Measurements from ENCODE around the gene HMOX2.

HMOX2 gene

GRCh38 chr16:4522051-4522581, 45.9 kb downstream of the HMOX2 start:
- in situ Hi-C loops (cut with HindIII; ENCODE audit: low sequenced_read_pairs): loop anchor here (5.0 kb wide), 1 partner anchor 85 kb away; no protein-coding TSS in a partner anchor

GRCh38 chr16:4523686-4524085, 47.5 kb downstream of the HMOX2 start:
- in situ Hi-C loops (cut with HindIII; ENCODE audit: low sequenced_read_pairs): loop anchor here (5.0 kb wide), 1 partner anchor 84 kb away; no protein-coding TSS in a partner anchor

- in situ Hi-C loops (cut with HindIII; ENCODE audit: low sequenced_read_pairs): loop anchor here (5.0 kb wide), 1 partner anchor 83 kb away; no protein-coding TSS in a partner anchor
Observed at GRCh38 chr16:4524571-4524970, 48.4 kb downstream of the HMOX2 start.

- in situ Hi-C loops (cut with HindIII; ENCODE audit: low sequenced_read_pairs): no loop called here
Observed at GRCh38 chr16:4525069-4525468, 48.9 kb downstream of the HMOX2 start.

- in situ Hi-C loops (cut with HindIII; ENCODE audit: low sequenced_read_pairs): no loop called here
Observed at GRCh38 chr16:4525634-4526277, 49.6 kb downstream of the HMOX2 start.

- in situ Hi-C loops (cut with HindIII; ENCODE audit: low sequenced_read_pairs): no loop called here
Observed at GRCh38 chr16:4529085-4530060, 53.2 kb downstream of the HMOX2 start.

- in situ Hi-C loops (cut with HindIII; ENCODE audit: low sequenced_read_pairs): no loop called here
Observed at GRCh38 chr16:4531811-4532210, 55.6 kb downstream of the HMOX2 start.

- in situ Hi-C loops (cut with HindIII; ENCODE audit: low sequenced_read_pairs): no loop called here
Observed at GRCh38 chr16:4532238-4532637, 56.0 kb downstream of the HMOX2 start.

- in situ Hi-C loops (cut with HindIII; ENCODE audit: low sequenced_read_pairs): no loop called here
Observed at GRCh38 chr16:4533490-4533889, 57.3 kb downstream of the HMOX2 start.

- in situ Hi-C loops (cut with HindIII; ENCODE audit: low sequenced_read_pairs): no loop called here
Observed at GRCh38 chr16:4534151-4534790, 58.1 kb downstream of the HMOX2 start.

GRCh38 chr16:4535627-4536108, 59.5 kb downstream of the HMOX2 start:
- in situ Hi-C loops (cut with HindIII; ENCODE audit: low sequenced_read_pairs): no loop called here

GRCh38 chr16:4536391-4537106, 60.4 kb downstream of the HMOX2 start:
- in situ Hi-C loops (cut with HindIII; ENCODE audit: low sequenced_read_pairs): no loop called here

GRCh38 chr16:4537376-4538343, 61.5 kb downstream of the HMOX2 start:
- in situ Hi-C loops (cut with HindIII; ENCODE audit: low sequenced_read_pairs): no loop called here

- in situ Hi-C loops (cut with HindIII; ENCODE audit: low sequenced_read_pairs): no loop called here
Observed at GRCh38 chr16:4538350-4539235, 62.4 kb downstream of the HMOX2 start, which contains the start of gene CDIP1. TSS of gene CDIP1 (minus strand) at chr16:4538773. CDS start at chr16:4514130, 24,643 bp downstream.

GRCh38 chr16:4539716-4540284, 63.6 kb downstream of the HMOX2 start:
- in situ Hi-C loops (cut with HindIII; ENCODE audit: low sequenced_read_pairs): no loop called here

GRCh38 chr16:4544473-4544872, 68.3 kb downstream of the HMOX2 start:
- in situ Hi-C loops (cut with HindIII; ENCODE audit: low sequenced_read_pairs): no loop called here

GRCh38 chr16:4548124-4548523, 71.9 kb downstream of the HMOX2 start:
- in situ Hi-C loops (cut with HindIII; ENCODE audit: low sequenced_read_pairs): no loop called here

- in situ Hi-C loops (cut with HindIII; ENCODE audit: low sequenced_read_pairs): no loop called here
Observed at GRCh38 chr16:4550591-4550990, 74.4 kb downstream of the HMOX2 start.
